Activated CD8-positive, alpha-beta memory T cell treated with anti-CD3 and anti-CD28 coated beads, Interleukin-2, amount 10 ng/mL, durations not matched to agents 7 days and 5 days (primary cell): ENCODE data around the gene FYCO1. TPM values are rescaled to one million over a fixed set of nuclear protein-coding genes. Genes with fewer than 3 reads are reported as not detected.
"Not testable (repeated sequence)": the region's sequence is repeated elsewhere in the genome, so short reads cannot be mapped to it uniquely, and the experiment has no call there.

Experiments
- ATAC-seq: fragments of 150-1000 bp; cut with Tn5 transposase; one replicate; pipeline ENCODE4 v1.10.0; 2021; ENCODE audit warnings: moderate library complexity
- CTCF ChIA-PET: fragments of 350-600 bp; sonication (Branson Sonifier 250); formaldehyde crosslinking; loops from one replicate; lab custom pipeline; 2021; ENCODE audit warnings: antibody characterized with exemption; lab: Charles Lee
- DNase-seq: peaks from one replicate; pipeline ENCODE4 v3.0.0-alpha.2; 2020
- H3K27ac Mint-ChIP-seq: one replicate; pipeline ENCODE4 v1.8.0; 2021; ENCODE audit warnings: mild to moderate bottlenecking, mixed read lengths
- H3K27me3 Mint-ChIP-seq: one replicate; pipeline ENCODE4 v1.8.0; 2021; ENCODE audit warnings: mixed read lengths
- H3K36me3 Mint-ChIP-seq: one replicate; pipeline ENCODE4 v1.8.0; 2021; ENCODE audit warnings: mild to moderate bottlenecking, mixed read lengths
- H3K4me1 Mint-ChIP-seq: one replicate; pipeline ENCODE4 v1.8.0; 2021; ENCODE audit warnings: mixed read lengths
- H3K4me3 Mint-ChIP-seq: one replicate; pipeline ENCODE4 v1.8.0; 2021; ENCODE audit warnings: mild to moderate bottlenecking, moderate library complexity, mixed read lengths
- H3K9me3 Mint-ChIP-seq: one replicate; pipeline ENCODE4 v1.8.0; 2022; ENCODE audit warnings: low read depth, mixed read lengths
- total RNA-seq, 2 experiments: library from RNA; stranded (reverse); gene quantifications; one replicate each; pipeline ENCODE4 v1.2.3, GENCODE V29; 2021

The FYCO1 gene
- total RNA-seq, 2 experiments from 2014 or later = 19.1 to 27.7 TPM

DNA sequence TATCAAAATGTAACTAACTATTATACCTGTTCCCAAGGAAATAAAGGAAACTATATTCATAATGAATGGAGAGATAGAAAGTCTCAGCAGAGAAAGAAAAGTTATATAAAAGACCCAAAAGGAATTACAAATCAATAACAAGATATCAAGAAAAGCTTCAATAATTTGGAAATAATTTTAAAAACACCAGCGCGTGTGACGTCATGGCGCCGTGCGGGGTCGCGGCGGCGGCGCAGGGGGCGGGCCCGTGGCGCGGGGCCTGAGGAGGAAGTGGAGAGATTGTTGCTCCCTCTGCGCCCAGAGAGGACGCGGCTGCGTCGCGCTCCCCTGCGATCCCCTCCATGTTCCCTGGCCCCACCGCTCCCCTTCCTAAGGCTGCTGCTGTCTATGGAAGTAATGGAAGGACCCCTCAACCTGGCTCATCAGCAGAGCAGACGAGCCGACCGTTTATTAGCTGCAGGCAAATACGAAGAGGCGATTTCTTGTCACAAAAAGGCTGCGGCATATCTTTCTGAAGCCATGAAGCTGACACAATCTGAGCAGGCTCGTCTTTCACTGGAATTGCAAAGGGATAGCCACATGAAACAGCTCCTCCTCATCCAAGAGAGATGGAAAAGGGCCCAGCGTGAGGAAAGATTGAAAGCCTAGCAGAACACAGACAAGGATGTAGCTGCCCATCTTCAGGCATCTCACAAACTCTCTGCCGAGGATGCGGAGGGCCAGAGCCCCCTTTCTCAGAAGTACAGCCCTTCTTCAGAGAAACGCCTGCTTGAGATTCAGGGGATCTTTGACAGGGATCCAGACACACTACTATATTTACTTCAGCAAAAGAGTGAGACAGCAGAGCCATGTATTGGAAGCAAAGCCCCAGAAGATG lies 27.5 kb upstream of the FYCO1 start:
- no peak for ATAC-seq
- Mint-ChIP-seq H3K9me3 (peaks cover 5% of the 10 kb centered on the region), H3K27me3 (no peaks in the 10 kb centered on the region), H3K4me1 (peaks cover 12% of the 10 kb centered on the region), H3K4me3 (no peak overlapping the region), H3K27ac (no peak overlapping the region), H3K36me3 (peaks cover 6% of the 10 kb centered on the region)
- CTCF ChIA-PET = interaction anchor here (1.0 kb wide), 1 partner anchor 89 kb away, joined by 3 read pairs; no protein-coding TSS in a partner anchor
- no peak for DNase-seq

DNA sequence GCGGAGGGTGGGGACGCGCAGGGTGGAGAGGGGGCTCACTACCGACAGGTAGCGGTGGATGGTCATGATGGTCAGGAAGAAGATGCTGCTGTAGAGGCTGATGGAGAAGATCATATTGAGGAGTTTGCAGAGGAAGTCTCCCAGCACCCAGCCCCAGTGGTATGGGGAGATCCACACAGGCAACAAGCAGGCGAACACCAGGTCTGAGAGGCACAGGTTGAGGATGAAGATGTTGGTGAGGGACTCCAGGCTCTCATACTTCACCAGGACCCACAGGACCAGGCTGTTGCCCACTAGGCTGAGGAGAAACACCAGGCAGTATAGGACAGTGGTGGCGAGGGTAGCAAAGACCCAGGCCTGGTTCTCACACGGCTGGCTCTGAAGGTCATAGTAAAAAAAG lies 25.9 kb upstream of the FYCO1 start:
- CTCF ChIA-PET = no interaction called here
- H3K27me3 Mint-ChIP-seq = no peaks in the 10 kb centered on the region
- DNase-seq (no peak), ATAC-seq (no peak)
- H3K4me3 Mint-ChIP-seq = no peak overlapping the region
- peaks cover 22% of the 10 kb centered on the region for H3K4me1 Mint-ChIP-seq
- H3K9me3 Mint-ChIP-seq = no peaks in the 10 kb centered on the region
- H3K27ac Mint-ChIP-seq = no peak overlapping the region
- no peaks in the 10 kb centered on the region for H3K36me3 Mint-ChIP-seq

DNA sequence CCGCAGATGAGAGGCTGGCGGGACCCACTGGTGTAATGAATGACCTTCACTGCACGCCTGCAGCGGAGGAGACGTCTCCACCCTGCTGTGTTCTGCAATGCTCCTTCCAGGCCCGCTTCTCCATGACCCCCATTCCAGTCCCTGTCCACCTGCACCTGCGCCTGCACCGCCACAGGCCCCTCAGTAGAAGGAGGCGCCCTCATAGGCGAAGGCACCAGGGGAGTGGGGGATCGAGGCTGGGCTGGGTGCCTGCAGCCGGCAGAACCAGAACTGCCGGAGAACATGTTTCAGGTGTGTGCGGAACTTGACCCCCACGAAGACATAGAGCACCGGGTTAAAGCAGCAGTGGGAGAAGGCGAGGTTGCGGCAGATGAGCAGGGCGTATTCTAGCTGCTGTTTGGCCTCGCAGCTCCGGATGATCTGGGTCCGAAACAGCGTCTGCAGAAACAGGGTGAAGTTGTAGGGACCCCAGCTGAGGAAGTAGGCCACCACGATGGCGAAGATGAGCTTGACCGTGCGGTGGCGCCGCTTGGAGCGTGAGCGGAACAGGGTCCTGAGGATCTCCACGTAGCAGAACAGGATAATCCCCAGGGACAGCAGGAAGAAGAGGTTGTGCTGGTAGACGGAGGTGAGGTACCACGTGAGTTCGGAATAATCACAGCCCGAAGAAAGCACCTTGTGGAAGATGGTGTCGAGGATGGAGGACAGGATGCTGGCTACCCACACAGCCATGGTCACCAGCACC lies 25.3 kb upstream of the FYCO1 start:
- CTCF ChIA-PET = no interaction called here
- Mint-ChIP-seq H3K4me1 (peaks cover 22% of the 10 kb centered on the region), H3K4me3 (no peak overlapping the region), H3K9me3 (no peaks in the 10 kb centered on the region), H3K27ac (no peak overlapping the region), H3K27me3 (no peaks in the 10 kb centered on the region), H3K36me3 (no peaks in the 10 kb centered on the region)
- DNase-seq (no peak), ATAC-seq (no peak)

GRCh38 chr3:46019707-46020106 lies 24.1 kb upstream of the FYCO1 start:
- CTCF ChIA-PET = no interaction called here
- no peak overlapping the region for H3K4me3 Mint-ChIP-seq
- DNase-seq = no peak

GRCh38 chr3:46017720-46018119 lies 22.1 kb upstream of the FYCO1 start:
- H3K4me3 Mint-ChIP-seq = no peak overlapping the region
- ATAC-seq = no peak

More at GRCh38 chr3:46019707-46020106, 24.1 kb upstream of the FYCO1 start:
- Mint-ChIP-seq H3K4me1 (peaks cover 22% of the 10 kb centered on the region), H3K36me3 (no peaks in the 10 kb centered on the region), H3K27ac (no peak overlapping the region), H3K9me3 (no peaks in the 10 kb centered on the region), H3K27me3 (peaks cover under 1% of the 10 kb centered on the region)
- no peak for ATAC-seq

GRCh38 chr3:46013316-46014094 lies 17.9 kb upstream of the FYCO1 start:
- CTCF ChIA-PET = no interaction called here
- ATAC-seq = no peak
- Mint-ChIP-seq H3K27me3 (peaks cover 2% of the 10 kb centered on the region), H3K9me3 (peaks cover 2% of the 10 kb centered on the region), H3K27ac (no peak overlapping the region), H3K4me3 (no peak overlapping the region), H3K4me1 (peaks cover 39% of the 10 kb centered on the region), H3K36me3 (peaks cover 1% of the 10 kb centered on the region)
- no peak for DNase-seq

More at GRCh38 chr3:46017720-46018119, 22.1 kb upstream of the FYCO1 start:
- Mint-ChIP-seq H3K27ac (no peak overlapping the region), H3K27me3 (peaks cover 2% of the 10 kb centered on the region), H3K36me3 (peaks cover 1% of the 10 kb centered on the region), H3K9me3 (peaks cover 2% of the 10 kb centered on the region), H3K4me1 (peaks cover 33% of the 10 kb centered on the region)
- DNase-seq = no peak
- CTCF ChIA-PET = no interaction called here

GRCh38 chr3:46012246-46012645 lies 16.6 kb upstream of the FYCO1 start:
- Mint-ChIP-seq H3K27ac (no peak overlapping the region), H3K4me3 (no peak overlapping the region), H3K36me3 (peaks cover 1% of the 10 kb centered on the region), H3K4me1 (peaks cover 28% of the 10 kb centered on the region), H3K27me3 (peaks cover 2% of the 10 kb centered on the region), H3K9me3 (peaks cover 2% of the 10 kb centered on the region)
- ATAC-seq = no peak
- no peak for DNase-seq
- CTCF ChIA-PET = interaction anchor here (1.8 kb wide), 1 partner anchor 65 kb away, joined by 6 read pairs; no protein-coding TSS in a partner anchor

DNA sequence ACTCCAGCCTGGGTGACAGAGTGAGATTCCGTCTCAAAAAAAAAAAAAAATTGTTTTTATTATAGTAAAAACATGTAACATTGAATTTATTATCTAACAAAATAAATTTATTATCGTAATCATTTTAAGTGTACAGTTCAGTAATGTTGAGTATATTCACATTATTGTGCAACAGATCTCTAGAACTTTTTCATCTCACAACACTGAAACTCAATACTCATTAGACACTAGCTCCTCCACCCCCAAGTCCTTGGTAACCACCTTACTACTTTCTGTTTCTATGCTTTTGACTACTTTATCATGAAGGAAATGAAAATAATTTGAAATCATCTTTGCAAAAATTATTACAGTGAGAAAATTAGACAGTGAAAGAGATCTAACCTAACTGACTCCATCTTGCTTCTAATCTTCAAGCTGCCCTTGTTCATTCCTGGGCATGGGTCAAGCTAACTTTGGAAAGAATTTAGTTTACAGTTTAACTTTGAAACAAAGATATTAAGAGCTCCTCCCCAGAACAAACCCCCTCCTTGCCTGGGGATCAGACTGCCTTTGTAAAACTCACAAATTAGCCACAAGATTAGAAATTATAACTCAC lies 15.0 kb upstream of the FYCO1 start:
- DNase-seq = no peak
- CTCF ChIA-PET = interaction anchor here (1.2 to 1.8 kb wide), 2 partner anchors 14 to 66 kb away, joined by 3 to 6 read pairs; no protein-coding TSS in a partner anchor
- Mint-ChIP-seq H3K4me3 (no peak overlapping the region), H3K27me3 (peaks cover 2% of the 10 kb centered on the region), H3K4me1 (peaks cover 26% of the 10 kb centered on the region), H3K27ac (no peak overlapping the region), H3K36me3 (peaks cover 1% of the 10 kb centered on the region), H3K9me3 (peaks cover 2% of the 10 kb centered on the region)
- ATAC-seq = no peak

DNA sequence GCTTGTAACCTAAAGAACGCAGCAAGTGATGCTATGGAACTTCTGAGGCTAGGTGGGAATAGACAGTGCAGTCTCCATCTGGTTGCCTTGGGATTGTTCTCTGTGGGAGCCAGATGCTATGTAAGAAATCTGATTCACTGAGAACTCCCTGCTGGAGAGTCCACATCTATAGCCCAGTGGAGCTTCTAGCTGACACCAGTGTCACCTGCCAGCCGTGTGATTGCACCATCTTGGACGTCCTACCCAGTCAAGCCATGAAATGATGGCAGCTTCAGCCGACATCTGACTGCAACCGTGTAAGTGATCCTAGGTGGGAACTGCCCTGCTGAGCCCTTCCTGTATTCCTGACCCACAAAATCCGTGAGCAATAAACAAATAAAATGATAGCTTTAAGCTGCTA lies 12.4 kb upstream of the FYCO1 start:
- Mint-ChIP-seq H3K27me3 (no peaks in the 10 kb centered on the region), H3K9me3 (no peaks in the 10 kb centered on the region), H3K4me3 (no peak overlapping the region), H3K4me1 (peaks cover 19% of the 10 kb centered on the region), H3K36me3 (no peaks in the 10 kb centered on the region), H3K27ac (no peak overlapping the region)
- CTCF ChIA-PET = no interaction called here
- DNase-seq = no peak
- ATAC-seq = no peak

- H3K4me3 Mint-ChIP-seq = no peak overlapping the region
- H3K27me3 Mint-ChIP-seq = no peaks in the 10 kb centered on the region
- H3K4me1 Mint-ChIP-seq = peaks cover 15% of the 10 kb centered on the region
- DNase-seq (no peak), ATAC-seq (no peak)
- no peaks in the 10 kb centered on the region for H3K36me3 Mint-ChIP-seq
- H3K9me3 Mint-ChIP-seq = no peaks in the 10 kb centered on the region
- CTCF ChIA-PET = no interaction called here
- no peak overlapping the region for H3K27ac Mint-ChIP-seq
Observed at GRCh38 chr3:46007280-46007679, 11.7 kb upstream of the FYCO1 start.

DNA sequence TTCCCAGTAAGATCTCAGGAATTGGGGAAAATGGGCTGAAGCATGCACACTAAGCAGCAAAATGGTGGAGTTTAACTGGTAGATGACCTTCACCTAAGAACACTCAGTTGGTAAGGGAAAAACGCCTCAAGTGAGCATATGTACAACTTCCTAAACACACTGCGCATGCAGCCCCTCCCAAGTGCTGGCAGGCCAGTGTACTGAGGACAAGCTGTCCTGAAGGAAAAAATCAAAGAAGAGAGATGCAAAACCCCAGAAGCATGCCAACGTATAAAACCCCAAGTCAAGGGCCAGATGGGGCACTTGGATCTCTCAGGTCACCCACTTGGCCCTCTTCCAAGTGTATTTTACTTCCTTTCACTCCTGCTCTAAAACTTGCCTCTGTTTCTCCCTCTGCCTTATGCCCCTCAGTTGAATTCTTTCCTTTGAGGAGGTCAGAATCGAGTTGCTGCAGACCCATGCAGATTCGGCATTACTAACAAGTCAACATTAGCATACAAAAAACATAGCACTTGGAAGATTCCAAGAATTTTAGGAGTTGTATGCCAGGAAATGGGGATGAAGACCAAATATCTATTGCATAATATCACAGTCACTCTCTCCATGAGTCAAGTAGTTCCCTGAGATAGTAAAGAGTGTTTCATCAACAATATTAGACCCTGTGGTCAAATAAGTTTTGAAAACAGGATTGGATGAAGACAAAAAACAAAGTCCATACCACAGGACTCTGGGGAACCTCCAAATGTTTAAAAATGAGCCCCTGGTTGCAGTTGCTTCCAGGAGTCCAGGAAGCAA lies 10.8 kb upstream of the FYCO1 start:
- no peaks in the 10 kb centered on the region for H3K36me3 Mint-ChIP-seq
- H3K4me1 Mint-ChIP-seq = peaks cover 15% of the 10 kb centered on the region
- ATAC-seq (no peak), DNase-seq (no peak)
- CTCF ChIA-PET = no interaction called here
- H3K9me3 Mint-ChIP-seq = no peaks in the 10 kb centered on the region
- no peaks in the 10 kb centered on the region for H3K27me3 Mint-ChIP-seq
- no peak overlapping the region for H3K4me3 Mint-ChIP-seq
- no peak overlapping the region for H3K27ac Mint-ChIP-seq

- not testable (repeated sequence) for ATAC-seq, H3K36me3 Mint-ChIP-seq, H3K4me1 Mint-ChIP-seq, DNase-seq, H3K27me3 Mint-ChIP-seq, H3K4me3 Mint-ChIP-seq, H3K9me3 Mint-ChIP-seq, H3K27ac Mint-ChIP-seq
- CTCF ChIA-PET = interaction anchor here (1.9 kb wide), 1 partner anchor 74 kb away, joined by 6 read pairs; no protein-coding TSS in a partner anchor
Observed at GRCh38 chr3:46003706-46004105, 8.1 kb upstream of the FYCO1 start.
